NCI-H524 treated with DMSO at 0.1 percent for 48 hours (cell line): ENCODE measurements around the gene KLHL36.
"Not testable (repeated sequence)": the region's sequence is repeated elsewhere in the genome, so short reads cannot be mapped to it uniquely, and the experiment has no call there.

Source experiments
- DNase-seq: peaks from one replicate; lab custom pipeline; 2025; lab: John Stamatoyannopoulos, UW

The KLHL36 gene

GRCh38 chr16:84693869-84694268, 45.6 kb downstream of the KLHL36 start:
- not testable (repeated sequence) for DNase-seq

GRCh38 chr16:84694980-84695379, 46.7 kb downstream of the KLHL36 start:
- no peak for DNase-seq

- no peak for DNase-seq
Observed at GRCh38 chr16:84699147-84699711, 50.9 kb downstream of the KLHL36 start.

GRCh38 chr16:84699712-84700445, 51.6 kb downstream of the KLHL36 start, which contains the start of gene USP10:
Gene USP10, plus strand, starts transcription at chr16:84700000. Its CDS starts 91 bp downstream, at chr16:84700091.
- peak; percentile 9 for DNase-seq

- DNase-seq = no peak
Observed at GRCh38 chr16:84700446-84701300, 52.4 kb downstream of the KLHL36 start.

GRCh38 chr16:84703681-84704080, 55.4 kb downstream of the KLHL36 start:
- DNase-seq = peak; percentile 3

GRCh38 chr16:84704253-84704652, 55.9 kb downstream of the KLHL36 start:
- no peak for DNase-seq

- no peak for DNase-seq
Observed at GRCh38 chr16:84706856-84707255, 58.5 kb downstream of the KLHL36 start.

- no peak for DNase-seq
Observed at GRCh38 chr16:84709609-84710008, 61.3 kb downstream of the KLHL36 start.

GRCh38 chr16:84710686-84711085, 62.4 kb downstream of the KLHL36 start:
- no peak for DNase-seq
